Coronary artery (tissue), 2 donors: Measurements from ENCODE around the gene PPP2R5A.

Experiments used
- DNase-seq: peaks from one replicate; pipeline ENCODE4 v3.0.0-alpha.2; 2017; ENCODE audit warnings: low spot score
- H3K27ac ChIP-seq, 2 donors: fragments of 200-600 bp; sonication (generic); one replicate each; pipeline ENCODE4 v1.5.1; 2016 to 2019
- H3K4me3 ChIP-seq: fragments of 200-600 bp; sonication (generic); 2 replicates; pipeline ENCODE4 v1.5.1; 2016; ENCODE audit warnings: mild to moderate bottlenecking, moderate library complexity
- CTCF ChIP-seq: fragments of 200-600 bp; sonication (generic); IDR thresholded peaks from one replicate; pipeline ENCODE4 v1.5.1; 2019; ENCODE audit warnings: antibody characterized with exemption

The PPP2R5A gene

GRCh38 chr1:212256369-212256768 lies 28.8 kb upstream of the PPP2R5A start:
- no peak for TF ChIP-seq CTCF
- DNase-seq: no peak
- H3K4me3 ChIP-seq: no peak overlapping the region
- peak overlapping the region in 1 of 2 donors; percentile 37 for H3K27ac ChIP-seq

- DNase-seq: no peak
- no peak for TF ChIP-seq CTCF
- H3K4me3 ChIP-seq: no peak overlapping the region
- H3K27ac ChIP-seq: no peak overlapping the region
These were observed 28.1 kb upstream of the PPP2R5A start for GRCh38 chr1:212257157-212257556.

GRCh38 chr1:212259693-212260480 lies 25.3 kb upstream of the PPP2R5A start:
- TF ChIP-seq CTCF: no peak
- H3K27ac ChIP-seq: no peak overlapping the region

GRCh38 chr1:212260557-212261355 lies 24.5 kb upstream of the PPP2R5A start:
- no peak overlapping the region for H3K27ac ChIP-seq
- DNase-seq: no peak
- no peak for TF ChIP-seq CTCF
- no peak overlapping the region for H3K4me3 ChIP-seq

More at GRCh38 chr1:212259693-212260480, 25.3 kb upstream of the PPP2R5A start:
- no peak for DNase-seq
- no peak overlapping the region for H3K4me3 ChIP-seq

- DNase-seq: no peak
- no peak overlapping the region for H3K27ac ChIP-seq
- TF ChIP-seq CTCF: no peak
- no peak overlapping the region for H3K4me3 ChIP-seq
These were observed 23.8 kb upstream of the PPP2R5A start for GRCh38 chr1:212261361-212261929.

GRCh38 chr1:212267017-212267416 lies 18.2 kb upstream of the PPP2R5A start:
- DNase-seq: no peak
- H3K27ac ChIP-seq: no peak overlapping the region
- H3K4me3 ChIP-seq: no peak overlapping the region
- TF ChIP-seq CTCF: no peak
